Measurements from ENCODE around the gene LMNB1.

LMNB1 gene

DNA sequence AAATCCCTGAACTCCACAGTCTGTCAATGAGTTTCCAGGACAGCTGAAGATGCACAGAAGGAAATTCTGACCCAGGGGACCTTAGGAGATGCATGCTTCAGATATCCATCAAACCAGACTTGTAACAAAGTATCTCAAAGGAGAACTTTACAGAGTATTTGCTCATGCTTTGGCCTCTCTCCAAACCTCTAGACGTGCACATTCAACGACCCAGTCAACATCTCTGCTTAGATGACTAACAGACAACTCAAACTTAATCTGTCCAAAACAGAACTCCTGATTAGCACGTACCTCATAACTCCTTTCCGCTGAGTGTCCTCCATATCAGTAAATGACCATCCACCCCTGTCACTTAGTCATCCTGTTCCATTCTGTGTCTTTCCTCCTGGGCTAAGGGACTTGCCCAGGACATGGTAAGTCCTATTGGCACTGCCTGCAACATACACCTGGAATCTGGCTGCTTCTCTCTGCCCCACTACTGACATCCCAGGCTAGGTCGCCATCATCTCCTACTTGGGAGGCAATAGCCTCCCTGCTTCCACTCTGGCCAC is 107.4 kb downstream of the LMNB1 start:
- H3K4me3 ChIP-seq (ENCODE audit: low read depth, low read length) = no peak overlapping the region
